GM12878 (cell line): ENCODE measurements around the gene ANKS1A. TPM values are rescaled to one million over a fixed set of nuclear protein-coding genes. Genes with fewer than 3 reads are reported as not detected.

Experiments used
- ATAC-seq: fragments of 200-7000 bp; cut with Tn5 transposase; 3 replicates; pipeline ENCODE4 v1.9.1; 2020; ENCODE audit warnings: mild to moderate bottlenecking, moderate library complexity
- BruUV-seq: library from RNA; stranded (reverse); fragments of 400-500 nt; replicated peaks from 2 replicates; lab custom pipeline; 2021; lab: Mats Ljungman, UMichigan
- CTCF ChIA-PET: fragments of 300-600 bp; sonication (Branson Sonifier 250); formaldehyde crosslinking; extraction: SDS; loops from one replicate; lab custom pipeline; 2021; ENCODE audit warnings: inconsistent platforms; lab: Yijun Ruan, JAX
- POLR2A ChIA-PET: fragments of 350-600 bp; formaldehyde crosslinking; extraction: SDS; loops from one replicate; lab custom pipeline; 2021; ENCODE audit warnings: inconsistent platforms; lab: Charles Lee
- RAD21 ChIA-PET: fragments of 300-600 bp; sonication (Branson Sonifier 250); formaldehyde crosslinking; loops from one replicate; lab custom pipeline; 2023; ENCODE audit warnings: antibody characterized with exemption; ENCODE audit not compliant: unreplicated experiment; lab: Charles Lee
- SMC1A ChIA-PET: fragments of 300-600 bp; sonication (Branson Sonifier 250); formaldehyde crosslinking; loops from one replicate; lab custom pipeline; 2023; ENCODE audit not compliant: unreplicated experiment, uncharacterized antibody; lab: Charles Lee
- DNase-seq: peaks from one replicate; pipeline ENCODE4 v3.0.0-alpha.2; 2011; ENCODE audit warnings: low read depth, low spot score
- FAIRE-seq: peaks from 3 replicates; lab custom pipeline; 2011; peaks lifted over from hg19 to GRCh38; lab: Jason Lieb, UNC
- H2AFZ ChIP-seq: 2 replicates; pipeline ENCODE4 v1.6.0; 2011; ENCODE audit warnings: low read depth, low read length, control low read depth; ENCODE audit not compliant: control insufficient read depth
- H3K27ac ChIP-seq: 2 replicates; pipeline ENCODE4 v1.5.1; 2011; ENCODE audit warnings: control low read depth; ENCODE audit not compliant: control insufficient read depth, insufficient read depth
- H3K27me3 ChIP-seq, 2 experiments: replicated peaks in 1 of 2; 2 replicates each; pipeline versions ENCODE4 v1.6.0 to v1.6.1; 2011; ENCODE audit warnings: low read length in 1 of 2; ENCODE audit not compliant: control insufficient read depth in 2 of 2, insufficient read depth in 2 of 2
- H3K36me3 ChIP-seq, 2 experiments: 2 replicates each; pipeline ENCODE4 v1.5.1; 2011; ENCODE audit warnings: low read length in 1 of 2; ENCODE audit not compliant: control insufficient read depth in 2 of 2, insufficient read depth in 2 of 2
- H3K4me1 ChIP-seq: 2 replicates; pipeline ENCODE4 v1.6.1; 2011; ENCODE audit warnings: mild to moderate bottlenecking, low read length, moderate library complexity, mixed read lengths; ENCODE audit not compliant: control insufficient read depth, insufficient read depth
- H3K4me2 ChIP-seq: 2 replicates; pipeline ENCODE4 v1.6.0; 2011; ENCODE audit warnings: control low read depth; ENCODE audit not compliant: control insufficient read depth, insufficient read depth
- H3K4me3 ChIP-seq: fragments of 200-600 bp; sonication (generic); 2 replicates; pipeline ENCODE4 v1.5.1; 2016
- H3K79me2 ChIP-seq: 2 replicates; pipeline ENCODE4 v1.6.0; 2011; ENCODE audit warnings: low read length; ENCODE audit not compliant: control insufficient read depth, insufficient read depth
- H3K9ac ChIP-seq: 2 replicates; pipeline ENCODE4 v1.8.0; 2011; ENCODE audit warnings: low read length, control low read depth, mixed read lengths; ENCODE audit not compliant: control insufficient read depth, insufficient read depth
- H3K9me3 ChIP-seq: replicated peaks from 3 replicates; pipeline ENCODE4 v1.5.1; 2011; ENCODE audit warnings: mild to moderate bottlenecking, low read length; ENCODE audit not compliant: control insufficient read depth, insufficient read depth
- H4K20me1 ChIP-seq: 2 replicates; pipeline ENCODE4 v1.6.0; 2011; ENCODE audit not compliant: control insufficient read depth, insufficient read depth
- BACH1 ChIP-seq: fragments of 450-650 bp; IDR thresholded peaks from 2 replicates; pipeline ENCODE4 v1.6.1; 2017; ENCODE audit warnings: mild to moderate bottlenecking, borderline replicate concordance
- RFX5 ChIP-seq: IDR thresholded peaks from 2 replicates; pipeline ENCODE4 v1.6.1; 2011; ENCODE audit warnings: low read depth, low read length, improper control_type of control experiment
- YBX1 ChIP-seq: fragments of 450-650 bp; IDR thresholded peaks from 2 replicates; pipeline ENCODE4 v1.6.1; 2016; ENCODE audit warnings: antibody characterized with exemption
- ZBED1 ChIP-seq: IDR thresholded peaks from 2 replicates; pipeline ENCODE4 v1.6.1; 2016; ENCODE audit warnings: borderline replicate concordance
- ZBTB4 ChIP-seq: fragments of 450-650 bp; formaldehyde crosslinking; IDR thresholded peaks from 2 replicates; pipeline ENCODE4 v1.4.0; 2022; ENCODE audit warnings: mild to moderate bottlenecking, moderate library complexity
- WGBS: methylation state at CpG from one replicate; pipeline ENCODE4 v1.1.6; 2016; ENCODE audit warnings: low lambda C conversion rate; ENCODE audit not compliant: insufficient replicate concordance, insufficient coverage; ENCODE audit errors: missing lambda C conversion rate; 5-methylcytosine and 5-hydroxymethylcytosine counted together
- in situ Hi-C: fragments of 300-500 bp; cut with MboI; formaldehyde crosslinking; loops from 9 replicates; pipeline ENCODE4 v1.14.3; 2018; ENCODE audit warnings: mixed read lengths
- intact Hi-C: fragments of 100-400 bp; cut with micrococcal nuclease; formaldehyde crosslinking; loops from one replicate; pipeline ENCODE4 v1.14.2; 2022; ENCODE audit not compliant: unreplicated experiment
- polyA plus RNA-seq, 11 experiments: library from polyadenylated mRNA; depleted of rRNA in 4 of 11; unstranded in 6 of 11; stranded (reverse) in 5 of 11; fragments of >200 nt; fragmentation: Nextera tagmentation in 4 of 11; fragmentation: Illumina TruSeq in 1 of 11; extraction: Ambion mirVana in 4 of 11; extraction: Trizol in 1 of 11; gene quantifications; 1 replicate in 1 of 11; 2 replicates in 10 of 11; pipeline versions ENCODE4 v1.2.1 to v1.2.3, GENCODE V29; 2011 to 2016; ENCODE audit warnings: inconsistent platforms in 2 of 11, missing spikeins in 2 of 11, low read depth in 1 of 11
- total RNA-seq, 4 experiments: library from RNA; depleted of rRNA in 3 of 4; stranded (reverse); fragments of >200 nt in 3 of 4; fragmentation: Illumina TruSeq in 1 of 4; extraction: Trizol in 1 of 4; gene quantifications; 2 replicates each; pipeline versions ENCODE4 v1.2.1 to v1.2.3, GENCODE V29; 2013 to 2021
- TF ChIP-seq, protein P1 (sequence below): IDR thresholded peaks from 2 replicates; pipeline ENCODE4 v1.6.1; 2011; ENCODE audit warnings: borderline replicate concordance, low read depth, mild to moderate bottlenecking, moderate library complexity, mixed read lengths, low read length; ENCODE audit not compliant: insufficient read depth; ENCODE audit errors: extremely low read length

Gene ANKS1A
- total and polyA plus RNA-seq, 10 of the 15 experiments (the other 5 are each of a cell fraction or from before 2014, with no cell fraction given), result 0.60 to 7.0 (median 3.0) TPM

DNA sequence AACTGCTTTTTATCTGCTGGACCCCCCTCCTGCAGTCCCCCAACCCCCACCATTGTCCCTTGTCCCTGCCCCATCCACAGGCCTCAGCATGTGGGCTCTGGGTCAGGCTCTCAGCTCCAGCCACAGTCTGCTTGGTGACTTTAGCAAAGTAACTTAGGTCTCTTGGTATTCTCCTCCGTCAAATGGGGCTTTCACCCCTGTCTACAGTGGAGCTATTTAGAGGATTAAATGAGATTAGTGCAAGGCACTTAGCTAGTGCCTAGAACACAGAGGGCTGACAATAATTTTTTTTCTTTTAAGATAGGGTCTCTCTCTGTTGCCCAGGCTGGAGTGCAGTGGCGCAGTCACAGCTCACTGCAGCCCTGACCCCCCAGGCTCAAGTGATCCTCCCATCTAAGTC is 180.2 kb downstream of the ANKS1A start (continued):
- TF ChIP-seq, protein P1, sequence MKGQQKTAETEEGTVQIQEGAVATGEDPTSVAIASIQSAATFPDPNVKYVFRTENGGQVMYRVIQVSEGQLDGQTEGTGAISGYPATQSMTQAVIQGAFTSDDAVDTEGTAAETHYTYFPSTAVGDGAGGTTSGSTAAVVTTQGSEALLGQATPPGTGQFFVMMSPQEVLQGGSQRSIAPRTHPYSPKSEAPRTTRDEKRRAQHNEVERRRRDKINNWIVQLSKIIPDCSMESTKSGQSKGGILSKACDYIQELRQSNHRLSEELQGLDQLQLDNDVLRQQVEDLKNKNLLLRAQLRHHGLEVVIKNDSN, result no peak
- TF ChIP-seq, all 136 proteins: peak for 0

- no TSS peak for BruUV-seq
- WGBS, result 60% methylated on average over 2 of the region's 2 CpGs
Measured at GRCh38 chr6:35070111-35070510, 181.1 kb downstream of the ANKS1A start.

More at GRCh38 chr6:35070111-35070510, 181.1 kb downstream of the ANKS1A start:
- H3K27ac ChIP-seq, result no peak overlapping the region
- H3K4me3 ChIP-seq, result no peak overlapping the region
- H4K20me1 ChIP-seq, result no peaks in the 10 kb centered on the region
- H3K79me2 ChIP-seq, result no peaks in the 10 kb centered on the region
- ChIA-PET RAD21 (no interaction called here), CTCF (interaction anchor here (0.5 kb wide), 1 partner anchor 137 kb away, joined by 3 read pairs; no protein-coding TSS in a partner anchor), POLR2A (no interaction called here), SMC1A (no interaction called here)
- no peaks in the 10 kb centered on the region for H3K9me3 ChIP-seq
- in situ Hi-C loops, result no loop called here
- intact Hi-C loops, result no loop called here
- no peak overlapping the region for H3K4me2 ChIP-seq
- no peak for ATAC-seq
- no peak for FAIRE-seq
- no peak overlapping the region for H2AFZ ChIP-seq
- H3K9ac ChIP-seq, result no peak overlapping the region
- no peaks in the 10 kb centered on the region for H3K4me1 ChIP-seq
- no peaks in the 10 kb centered on the region for H3K36me3 ChIP-seq
- no peaks in the 10 kb centered on the region for H3K27me3 ChIP-seq
- no peak for TF ChIP-seq BACH1
- TF ChIP-seq YBX1, result no peak
- TF ChIP-seq ZBTB4, result no peak
- TF ChIP-seq RFX5, result no peak
- TF ChIP-seq ZBED1, result no peak
- no peak for DNase-seq
